GM19395 (cell line): ENCODE measurements around the gene FAM171A1.

Experiments
- ATAC-seq: cut with Tn5 transposase; IDR thresholded peaks from one replicate; pipeline ENCODE4 v1.9.1; 2021; ENCODE audit warnings: mild to moderate bottlenecking, moderate library complexity; ENCODE audit not compliant: unreplicated experiment

The FAM171A1 gene

GRCh38 chr10:15374566-15374965, 3.5 kb upstream of the FAM171A1 start:
- no peak for ATAC-seq

- no peak for ATAC-seq
These were observed 3.1 kb upstream of the FAM171A1 start for GRCh38 chr10:15374156-15374555.

GRCh38 chr10:15373199-15373598, 2.1 kb upstream of the FAM171A1 start:
- no peak for ATAC-seq

GRCh38 chr10:15370212-15370855, 755 bp downstream of the FAM171A1 start:
- no peak for ATAC-seq

- ATAC-seq = no peak
These were observed 1.6 kb downstream of the FAM171A1 start for GRCh38 chr10:15369256-15370211.

GRCh38 chr10:15368101-15368855, 2.8 kb downstream of the FAM171A1 start:
- no peak for ATAC-seq

GRCh38 chr10:15367296-15368085, 3.6 kb downstream of the FAM171A1 start:
- no peak for ATAC-seq

- ATAC-seq = no peak
These were observed 5.4 kb downstream of the FAM171A1 start for GRCh38 chr10:15365692-15366091.

- no peak for ATAC-seq
These were observed 7.1 kb downstream of the FAM171A1 start for GRCh38 chr10:15364001-15364400.

GRCh38 chr10:15363031-15363430, 8.1 kb downstream of the FAM171A1 start:
- ATAC-seq = no peak

- ATAC-seq = no peak
These were observed 10.0 kb downstream of the FAM171A1 start for GRCh38 chr10:15361131-15361530.

- no peak for ATAC-seq
These were observed 10.5 kb downstream of the FAM171A1 start for GRCh38 chr10:15360566-15360965.

GRCh38 chr10:15353471-15354017, 17.5 kb downstream of the FAM171A1 start:
- ATAC-seq = no peak

GRCh38 chr10:15352836-15353235, 18.3 kb downstream of the FAM171A1 start:
- ATAC-seq = no peak

- no peak for ATAC-seq
These were observed 18.9 kb downstream of the FAM171A1 start for GRCh38 chr10:15352201-15352600.

GRCh38 chr10:15351099-15351820, 19.8 kb downstream of the FAM171A1 start:
- ATAC-seq = no peak

GRCh38 chr10:15349112-15349511, 22.0 kb downstream of the FAM171A1 start:
- no peak for ATAC-seq

- ATAC-seq = no peak
These were observed 22.5 kb downstream of the FAM171A1 start for GRCh38 chr10:15348579-15348978.

GRCh38 chr10:15347150-15347549, 23.9 kb downstream of the FAM171A1 start:
- ATAC-seq = no peak
